NT2/D1 (cell line): ENCODE data around the gene ATCAY.
"Not testable (repeated sequence)": the region's sequence is repeated elsewhere in the genome, so short reads cannot be mapped to it uniquely, and the experiment has no call there.

Source experiments
- DNase-seq: peaks from one replicate; pipeline ENCODE4 v3.0.0-alpha.2; 2011; ENCODE audit warnings: low read depth, low spot score
- H3K27me3 ChIP-seq: 2 replicates; pipeline ENCODE4 v1.6.0; 2011; ENCODE audit warnings: mild to moderate bottlenecking; ENCODE audit not compliant: insufficient read length, insufficient read depth
- H3K36me3 ChIP-seq: 2 replicates; pipeline ENCODE4 v1.6.1; 2011; ENCODE audit warnings: mild to moderate bottlenecking, low read length, mixed read lengths; ENCODE audit not compliant: insufficient read depth, insufficient read length
- H3K4me1 ChIP-seq: 2 replicates; pipeline ENCODE4 v1.5.1; 2011; ENCODE audit not compliant: insufficient read depth, insufficient read length
- H3K4me3 ChIP-seq: 2 replicates; pipeline ENCODE4 v1.5.1; 2011; ENCODE audit warnings: low read depth; ENCODE audit not compliant: insufficient read length
- H3K9ac ChIP-seq: 2 replicates; pipeline ENCODE4 v1.6.0; 2011; ENCODE audit warnings: low read depth; ENCODE audit not compliant: insufficient read length
- H3K9me3 ChIP-seq: 2 replicates; pipeline ENCODE4 v1.5.1; 2011; ENCODE audit warnings: mild to moderate bottlenecking, low read length; ENCODE audit not compliant: insufficient read depth
- SUZ12 ChIP-seq: IDR thresholded peaks from 2 replicates; pipeline ENCODE4 v1.6.1; 2011; ENCODE audit not compliant: insufficient read length, insufficient read depth; ENCODE audit errors: extremely low read depth
- YY1 ChIP-seq: IDR thresholded peaks from 2 replicates; pipeline ENCODE4 v1.6.1; 2011; ENCODE audit not compliant: insufficient read length, insufficient read depth
- ZNF274 ChIP-seq: IDR thresholded peaks from 2 replicates; pipeline ENCODE4 v1.6.1; 2011; ENCODE audit warnings: mild to moderate bottlenecking, low read depth, low read length

The ATCAY gene

GRCh38 chr19:3961007-3961406 lies 80.5 kb downstream of the ATCAY start:
- Histone ChIP-seq H3K27me3 (no peaks in the 10 kb centered on the region), H3K9ac (peak overlapping the region; percentile 42), H3K4me3 (no peak overlapping the region), H3K36me3 (peaks cover 90% of the 10 kb centered on the region), H3K4me1 (peaks cover 5% of the 10 kb centered on the region), H3K9me3 (no peaks in the 10 kb centered on the region)
- TF ChIP-seq ZNF274, result no peak
- TF ChIP-seq SUZ12, result no peak
- TF ChIP-seq YY1, result no peak
- DNase-seq, result no peak

GRCh38 chr19:3963458-3964255 lies 83.2 kb downstream of the ATCAY start:
- Histone ChIP-seq H3K4me3 (no peak overlapping the region), H3K36me3 (peaks cover 92% of the 10 kb centered on the region), H3K4me1 (peaks cover 16% of the 10 kb centered on the region), H3K9ac (no peak overlapping the region), H3K9me3 (no peaks in the 10 kb centered on the region), H3K27me3 (no peaks in the 10 kb centered on the region)
- no peak for TF ChIP-seq YY1
- no peak for TF ChIP-seq ZNF274
- no peak for TF ChIP-seq SUZ12
- DNase-seq, result no peak

- Histone ChIP-seq H3K36me3 (peaks cover 89% of the 10 kb centered on the region), H3K27me3 (no peaks in the 10 kb centered on the region), H3K9me3 (no peaks in the 10 kb centered on the region), H3K9ac (no peak overlapping the region), H3K4me1 (peaks cover 17% of the 10 kb centered on the region), H3K4me3 (no peak overlapping the region)
- DNase-seq, result no peak
- TF ChIP-seq SUZ12 (no peak), YY1 (no peak), ZNF274 (no peak)
Measured at GRCh38 chr19:3964256-3965194, 84.0 kb downstream of the ATCAY start.

GRCh38 chr19:3966051-3967017 lies 85.8 kb downstream of the ATCAY start:
- peaks cover 20% of the 10 kb centered on the region for H3K4me1 ChIP-seq
- TF ChIP-seq SUZ12, result no peak
- no peak for TF ChIP-seq ZNF274
- no peak for TF ChIP-seq YY1
- no peak overlapping the region for H3K4me3 ChIP-seq
- peaks cover 75% of the 10 kb centered on the region for H3K36me3 ChIP-seq
- no peak for DNase-seq
- H3K9ac ChIP-seq, result peak overlapping the region; percentile 61
- H3K9me3 ChIP-seq, result no peaks in the 10 kb centered on the region
- H3K27me3 ChIP-seq, result no peaks in the 10 kb centered on the region

GRCh38 chr19:3967983-3968382 lies 87.5 kb downstream of the ATCAY start:
- Histone ChIP-seq H3K4me1 (peaks cover 20% of the 10 kb centered on the region), H3K36me3 (peaks cover 62% of the 10 kb centered on the region)
- not testable (repeated sequence) for H3K27me3 ChIP-seq, H3K9me3 ChIP-seq, H3K9ac ChIP-seq, H3K4me3 ChIP-seq, DNase-seq

- DNase-seq, result peak; percentile 99
- TF ChIP-seq ZNF274, result no peak
- TF ChIP-seq SUZ12, result no peak
- TF ChIP-seq YY1, result no peak
- H3K36me3 ChIP-seq, result peaks cover 54% of the 10 kb centered on the region
- peak overlapping the region; percentile 94 for H3K9ac ChIP-seq
- peaks cover 20% of the 10 kb centered on the region for H3K4me1 ChIP-seq
- H3K9me3 ChIP-seq, result no peaks in the 10 kb centered on the region
- no peaks in the 10 kb centered on the region for H3K27me3 ChIP-seq
- H3K4me3 ChIP-seq, result peak overlapping the region; percentile 91
Measured at GRCh38 chr19:3968556-3969434, 88.3 kb downstream of the ATCAY start.
